MM.1S (cell line): Measurements from ENCODE around the gene WAS.
"Not testable (repeated sequence)": the region's sequence is repeated elsewhere in the genome, so short reads cannot be mapped to it uniquely, and the experiment has no call there.

ENCODE experiments used
- EZH2 ChIP-seq: fragments of 300-600 bp; sonication (generic); optimal IDR thresholded peaks from 2 replicates; pipeline ENCODE3; 2017; ENCODE audit warnings: low read depth, mild to moderate bottlenecking, antibody characterized with exemption, low read length, mixed read lengths
- TF ChIP-seq, protein P1 (sequence below): fragments of 300-600 bp; sonication (generic); IDR thresholded peaks from 2 replicates; pipeline ENCODE4 v1.5.1; 2016; ENCODE audit warnings: antibody characterized with exemption, low read length, mixed read lengths

GRCh38 chrX:48680925-48681324, 2.7 kb upstream of the WAS start:
- TF ChIP-seq, protein P1, sequence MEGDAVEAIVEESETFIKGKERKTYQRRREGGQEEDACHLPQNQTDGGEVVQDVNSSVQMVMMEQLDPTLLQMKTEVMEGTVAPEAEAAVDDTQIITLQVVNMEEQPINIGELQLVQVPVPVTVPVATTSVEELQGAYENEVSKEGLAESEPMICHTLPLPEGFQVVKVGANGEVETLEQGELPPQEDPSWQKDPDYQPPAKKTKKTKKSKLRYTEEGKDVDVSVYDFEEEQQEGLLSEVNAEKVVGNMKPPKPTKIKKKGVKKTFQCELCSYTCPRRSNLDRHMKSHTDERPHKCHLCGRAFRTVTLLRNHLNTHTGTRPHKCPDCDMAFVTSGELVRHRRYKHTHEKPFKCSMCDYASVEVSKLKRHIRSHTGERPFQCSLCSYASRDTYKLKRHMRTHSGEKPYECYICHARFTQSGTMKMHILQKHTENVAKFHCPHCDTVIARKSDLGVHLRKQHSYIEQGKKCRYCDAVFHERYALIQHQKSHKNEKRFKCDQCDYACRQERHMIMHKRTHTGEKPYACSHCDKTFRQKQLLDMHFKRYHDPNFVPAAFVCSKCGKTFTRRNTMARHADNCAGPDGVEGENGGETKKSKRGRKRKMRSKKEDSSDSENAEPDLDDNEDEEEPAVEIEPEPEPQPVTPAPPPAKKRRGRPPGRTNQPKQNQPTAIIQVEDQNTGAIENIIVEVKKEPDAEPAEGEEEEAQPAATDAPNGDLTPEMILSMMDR, result not testable (repeated sequence)
- not testable (repeated sequence) for TF ChIP-seq EZH2
